ENCODE measurements around the gene PREX1. TPM values are rescaled to one million over a fixed set of nuclear protein-coding genes. Genes with fewer than 3 reads are reported as not detected.
A peak's percentile ranks its signal among the peaks of the same experiment; 100 is the strongest.

The PREX1 gene
- total and polyA plus RNA-seq, 8 donors: 5.2 to 25.2 (median 16.6) TPM

DNA sequence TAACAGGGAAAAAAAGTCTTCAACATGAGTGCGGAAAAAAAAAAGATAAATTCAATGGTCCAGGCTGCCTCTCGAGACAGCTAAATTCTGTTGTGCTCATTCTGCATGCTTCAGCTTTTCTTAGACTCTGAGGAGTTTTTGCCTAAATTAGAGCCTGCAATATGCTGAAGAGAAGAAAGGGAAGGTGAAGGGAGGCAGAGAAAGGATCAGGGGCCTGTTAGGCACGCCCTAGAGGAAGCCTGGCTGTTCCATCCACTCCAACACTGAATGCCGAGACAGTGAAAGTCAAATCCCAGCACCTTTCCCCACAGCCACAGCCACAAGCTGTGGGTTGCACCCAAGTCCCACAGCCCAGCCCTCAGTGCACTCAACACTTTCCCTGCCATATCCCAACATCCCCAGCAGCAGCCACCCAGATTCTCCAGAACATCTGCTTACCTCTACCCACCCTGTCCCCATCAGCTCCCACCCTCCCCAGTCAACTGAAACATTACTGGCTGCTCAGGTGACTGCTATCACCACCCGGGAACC is 37.3 kb downstream of the PREX1 start:
- Histone ChIP-seq H3K27me3 (peaks cover 0 to under 1% (median 0%) of the 10 kb centered on the region in 3 donors), H3K4me1 (peaks cover 15 to 78% (median 22%) of the 10 kb centered on the region in 4 donors), H3K36me3 (no peaks in the 10 kb centered on the region), H3K27ac (no peak overlapping the region), H3K9me3 (no peaks in the 10 kb centered on the region), H3K4me3 (no peak overlapping the region)
- intact Hi-C loops (cut with DNase I; ENCODE audit: low total_unique reads): no loop called here
- WGBS, 5 donors: 51 to 66% (median 52%) methylated on average over 5 of the region's 5 CpGs
- TF ChIP-seq POLR2A (IDR thresholded peaks at IDR 0.05): no peak
- no peak for TF ChIP-seq EP300 (IDR thresholded peaks at IDR 0.05)
- TF ChIP-seq, protein P1, sequence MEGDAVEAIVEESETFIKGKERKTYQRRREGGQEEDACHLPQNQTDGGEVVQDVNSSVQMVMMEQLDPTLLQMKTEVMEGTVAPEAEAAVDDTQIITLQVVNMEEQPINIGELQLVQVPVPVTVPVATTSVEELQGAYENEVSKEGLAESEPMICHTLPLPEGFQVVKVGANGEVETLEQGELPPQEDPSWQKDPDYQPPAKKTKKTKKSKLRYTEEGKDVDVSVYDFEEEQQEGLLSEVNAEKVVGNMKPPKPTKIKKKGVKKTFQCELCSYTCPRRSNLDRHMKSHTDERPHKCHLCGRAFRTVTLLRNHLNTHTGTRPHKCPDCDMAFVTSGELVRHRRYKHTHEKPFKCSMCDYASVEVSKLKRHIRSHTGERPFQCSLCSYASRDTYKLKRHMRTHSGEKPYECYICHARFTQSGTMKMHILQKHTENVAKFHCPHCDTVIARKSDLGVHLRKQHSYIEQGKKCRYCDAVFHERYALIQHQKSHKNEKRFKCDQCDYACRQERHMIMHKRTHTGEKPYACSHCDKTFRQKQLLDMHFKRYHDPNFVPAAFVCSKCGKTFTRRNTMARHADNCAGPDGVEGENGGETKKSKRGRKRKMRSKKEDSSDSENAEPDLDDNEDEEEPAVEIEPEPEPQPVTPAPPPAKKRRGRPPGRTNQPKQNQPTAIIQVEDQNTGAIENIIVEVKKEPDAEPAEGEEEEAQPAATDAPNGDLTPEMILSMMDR (IDR thresholded peaks at IDR 0.05): no peak
- no peak for TF ChIP-seq POLR2AphosphoS5 (IDR thresholded peaks at IDR 0.05)
- DNase-seq: no peak

DNA sequence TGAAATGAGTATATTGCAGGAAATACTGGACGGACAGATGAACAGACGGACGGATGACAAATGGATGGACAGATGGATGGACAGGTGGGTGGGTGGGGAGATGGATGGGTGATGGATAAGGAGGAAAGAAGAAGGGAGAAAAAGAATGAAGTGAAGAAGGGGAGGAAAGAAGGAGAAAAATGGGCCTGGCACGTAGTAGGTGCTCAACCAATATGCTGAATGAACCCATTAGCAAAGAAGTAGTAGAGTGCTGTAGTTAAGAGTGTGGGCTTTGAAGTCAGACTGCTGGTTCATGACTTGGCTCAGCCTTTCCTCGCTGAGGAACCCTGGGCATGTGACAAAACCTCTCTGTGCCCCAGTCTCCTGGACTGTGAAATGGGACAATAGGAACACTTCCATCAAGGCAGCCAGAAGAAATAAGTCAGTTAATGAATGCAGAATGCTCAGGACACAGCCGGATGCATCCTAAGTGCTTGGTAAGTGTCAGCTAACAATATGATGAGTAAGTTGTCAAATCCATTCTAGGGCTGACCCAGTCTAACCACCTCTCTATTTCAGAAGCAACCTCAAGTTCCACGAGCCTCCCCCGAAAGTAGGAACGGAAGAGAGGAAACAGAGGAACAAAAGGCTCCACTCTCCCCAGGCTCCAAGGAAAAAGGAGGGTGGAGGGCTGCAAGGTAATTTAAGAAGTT is 37.9 kb downstream of the PREX1 start:
- Histone ChIP-seq H3K4me1 (peaks cover 15 to 79% (median 22%) of the 10 kb centered on the region in 4 donors), H3K27ac (no peak overlapping the region)
- intact Hi-C loops (cut with DNase I; ENCODE audit: low total_unique reads): no loop called here

DNA sequence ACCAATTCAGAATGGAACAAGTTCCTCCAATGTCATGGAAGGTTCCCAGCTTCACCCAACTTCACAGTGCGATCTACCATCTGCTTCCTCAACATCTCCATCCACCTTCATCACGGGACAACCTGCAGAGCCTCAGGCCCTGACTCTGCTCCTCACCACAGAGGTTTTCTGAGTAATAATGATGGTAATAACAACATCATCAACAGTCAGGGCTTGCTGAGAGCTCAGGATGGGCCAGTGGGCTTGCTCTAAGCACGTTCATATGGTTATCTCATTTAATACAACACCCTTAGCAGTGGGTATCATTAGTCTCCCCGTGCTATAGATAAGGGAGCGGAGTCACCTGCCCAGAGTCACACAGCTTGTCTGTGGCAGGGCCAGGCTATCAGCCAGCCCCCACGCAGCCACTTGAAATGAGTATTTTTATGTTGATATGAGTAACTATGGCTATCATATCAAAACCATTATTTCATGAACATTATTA is 38.6 kb downstream of the PREX1 start:
- no peak for DNase-seq
- Histone ChIP-seq H3K4me1 (peaks cover 15 to 79% (median 24%) of the 10 kb centered on the region in 4 donors), H3K36me3 (no peaks in the 10 kb centered on the region), H3K27ac (no peak overlapping the region), H3K9me3 (no peaks in the 10 kb centered on the region), H3K4me3 (no peak overlapping the region), H3K27me3 (peaks cover 0 to 4% (median 0%) of the 10 kb centered on the region in 3 donors)
- intact Hi-C loops (cut with DNase I; ENCODE audit: low total_unique reads): no loop called here
- TF ChIP-seq EP300 (IDR thresholded peaks at IDR 0.05): no peak
- no peak for TF ChIP-seq POLR2A (IDR thresholded peaks at IDR 0.05)
- TF ChIP-seq POLR2AphosphoS5 (IDR thresholded peaks at IDR 0.05): no peak
- TF ChIP-seq, protein P1 (IDR thresholded peaks at IDR 0.05): no peak
- WGBS, 5 donors: 55 to 72% (median 61%) methylated on average over 6 of the region's 6 CpGs

More for the DNA sequence above, 37.9 kb downstream of the PREX1 start:
- no peaks in the 10 kb centered on the region for H3K36me3 ChIP-seq
- no peak for TF ChIP-seq POLR2AphosphoS5 (IDR thresholded peaks at IDR 0.05)
- no peak for TF ChIP-seq POLR2A (IDR thresholded peaks at IDR 0.05)
- TF ChIP-seq, protein P1 (IDR thresholded peaks at IDR 0.05): no peak
- peaks cover 0 to 4% (median 0%) of the 10 kb centered on the region in 3 donors for H3K27me3 ChIP-seq
- no peaks in the 10 kb centered on the region for H3K9me3 ChIP-seq
- H3K4me3 ChIP-seq: no peak overlapping the region
- WGBS, 5 donors: 77 to 90% (median 79%) methylated on average over 9 of the region's 9 CpGs
- no peak for DNase-seq

DNA sequence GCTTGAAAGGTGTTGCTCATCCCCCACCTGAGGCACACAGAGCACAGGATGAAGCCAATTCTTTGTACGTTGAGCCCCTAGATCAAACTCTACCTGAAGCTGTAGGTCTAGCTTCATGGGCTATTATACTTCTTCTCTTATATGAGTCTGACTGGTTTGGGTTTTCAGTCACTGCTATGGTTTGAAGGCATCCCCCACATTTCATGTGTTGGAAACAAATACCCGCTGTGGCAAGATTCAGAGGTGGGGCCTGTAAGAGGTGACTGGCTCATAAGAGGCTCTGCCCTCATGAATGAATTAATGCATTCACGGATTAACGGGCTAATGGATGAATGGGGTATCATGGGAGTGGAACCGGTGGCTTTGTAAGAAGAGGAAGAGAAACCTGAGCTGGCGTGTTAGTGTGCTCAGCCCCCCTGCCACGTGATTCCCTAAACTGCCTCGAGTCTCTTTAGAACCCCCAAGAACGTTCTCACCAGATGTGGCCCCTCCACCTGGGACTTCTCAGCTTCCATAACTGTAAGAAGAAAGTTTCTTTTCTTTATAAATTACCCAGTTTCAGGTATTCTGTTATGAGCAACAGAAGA is 39.2 kb downstream of the PREX1 start:
- TF ChIP-seq POLR2A (IDR thresholded peaks at IDR 0.05) (no peak), EP300 (IDR thresholded peaks at IDR 0.05) (no peak), POLR2AphosphoS5 (IDR thresholded peaks at IDR 0.05) (no peak)
- TF ChIP-seq, protein P1 (IDR thresholded peaks at IDR 0.05): no peak
- peaks cover 0 to 4% (median 0%) of the 10 kb centered on the region in 3 donors for H3K27me3 ChIP-seq
- intact Hi-C loops (cut with DNase I; ENCODE audit: low total_unique reads): no loop called here
- no peak for DNase-seq
- peaks cover 15 to 81% (median 24%) of the 10 kb centered on the region in 4 donors for H3K4me1 ChIP-seq
- WGBS, 5 donors: 76 to 86% (median 85%) methylated on average over 9 of the region's 9 CpGs
- no peaks in the 10 kb centered on the region for H3K9me3 ChIP-seq
- peak overlapping the region in 3 of 5 donors; percentile 25 to 62 (median 58) for H3K27ac ChIP-seq
- no peak overlapping the region for H3K4me3 ChIP-seq
- no peaks in the 10 kb centered on the region for H3K36me3 ChIP-seq
